Medulla oblongata (tissue), 1 donor: ENCODE results near the gene PCDHA5.
"Not testable (repeated sequence)": the region's sequence is repeated elsewhere in the genome, so short reads cannot be mapped to it uniquely, and the experiment has no call there.

Experiments
- DNase-seq: peaks from one replicate; pipeline ENCODE4 v3.0.0-alpha.2; 2015; ENCODE audit errors: extremely low spot score

The PCDHA5 gene

DNA sequence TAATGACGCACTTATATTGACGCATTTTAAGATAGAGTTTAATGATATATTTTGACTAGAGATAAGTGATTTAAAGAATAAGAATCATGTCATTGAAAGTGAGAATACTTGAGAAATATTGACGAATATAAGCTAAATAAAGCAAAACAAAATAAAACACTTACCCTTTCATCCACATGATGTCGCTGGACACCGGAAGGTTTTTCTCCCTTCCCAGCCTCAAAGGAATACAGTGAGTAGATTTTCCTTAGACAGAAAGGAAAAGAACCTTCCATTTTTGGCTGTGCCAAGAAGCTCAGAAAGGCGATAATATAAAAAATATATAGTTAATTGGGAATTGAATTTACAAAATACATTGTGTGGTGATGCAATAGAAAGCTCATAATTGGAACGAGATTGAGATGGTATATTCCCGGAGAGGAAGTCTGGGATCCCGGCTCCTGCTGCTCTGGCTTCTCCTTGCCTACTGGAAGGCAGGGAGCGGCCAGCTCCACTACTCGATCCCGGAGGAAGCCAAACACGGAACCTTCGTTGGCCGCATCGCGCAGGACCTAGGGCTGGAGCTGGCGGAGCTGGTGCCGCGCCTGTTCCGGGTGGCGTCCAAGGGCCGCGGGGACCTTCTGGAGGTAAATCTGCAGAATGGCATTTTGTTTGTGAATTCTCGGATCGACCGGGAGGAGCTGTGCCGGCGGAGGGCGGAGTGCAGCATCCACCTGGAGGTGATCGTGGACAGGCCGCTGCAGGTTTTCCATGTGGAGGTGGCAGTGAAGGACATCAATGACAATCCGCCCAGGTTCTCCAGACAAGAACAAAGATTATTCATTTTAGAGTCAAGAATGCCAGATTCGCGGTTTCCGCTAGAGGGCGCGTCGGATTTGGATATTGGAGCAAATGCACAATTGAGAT is at the start of gene PCDHA5:
PCDHA5 (plus strand) TSS at position 239 of the 906 bp plus-strand sequence.
- DNase-seq, result peak; percentile 53

DNA sequence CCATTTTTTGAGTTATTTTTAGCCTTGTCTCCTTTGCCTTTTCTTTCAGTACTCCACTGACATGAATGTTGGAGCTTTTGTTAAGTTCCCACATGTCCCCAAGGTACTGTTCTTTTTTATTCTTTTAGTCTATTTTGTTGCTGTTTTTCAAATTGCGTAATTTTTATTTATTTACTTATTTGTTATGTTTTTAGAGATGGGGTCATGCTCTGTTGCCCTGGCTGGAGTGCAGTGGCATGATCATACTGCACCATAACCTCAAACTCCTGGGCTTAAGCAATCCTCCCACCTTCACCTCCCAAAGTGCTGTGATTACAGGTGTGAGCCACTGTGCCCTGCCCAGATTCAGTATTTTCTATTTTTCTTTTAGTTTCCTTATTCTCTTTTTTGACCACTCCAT is 40.9 kb upstream of the PCDHA5 start:
- DNase-seq, result no peak

DNA sequence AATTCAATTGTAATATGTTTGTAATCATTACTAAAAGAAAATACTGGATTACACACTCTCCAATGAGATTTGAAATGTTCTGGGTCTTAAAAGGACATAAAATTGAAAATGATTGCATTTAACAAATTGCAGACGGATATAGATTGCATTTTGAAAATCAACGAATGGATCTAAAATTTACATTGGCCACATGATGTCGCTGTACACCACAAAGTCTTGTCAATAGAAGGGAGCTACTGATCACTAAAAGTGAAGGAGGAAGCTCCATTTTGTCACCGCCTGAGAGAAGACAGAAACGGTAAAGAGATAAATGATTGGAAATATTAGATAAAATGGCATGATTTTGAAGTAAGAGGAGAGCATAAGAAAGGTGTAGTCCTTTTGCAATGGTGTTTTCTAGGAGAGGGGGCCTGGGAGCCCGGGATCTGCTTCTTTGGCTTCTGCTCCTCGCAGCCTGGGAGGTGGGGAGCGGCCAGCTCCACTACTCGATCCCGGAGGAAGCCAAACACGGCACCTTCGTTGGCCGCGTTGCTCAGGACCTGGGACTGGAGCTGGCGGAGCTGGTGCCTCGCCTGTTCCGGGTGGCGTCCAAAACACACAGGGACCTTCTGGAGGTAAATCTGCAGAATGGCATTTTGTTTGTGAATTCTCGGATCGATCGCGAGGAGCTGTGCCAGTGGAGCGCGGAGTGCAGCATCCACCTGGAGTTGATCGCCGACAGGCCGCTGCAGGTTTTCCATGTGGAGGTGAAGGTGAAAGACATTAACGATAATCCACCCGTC is 35.3 kb upstream of the PCDHA5 start, which contains the start of gene PCDHA1:
PCDHA1 (plus strand) TSS at position 236 of the 782 bp plus-strand sequence.
- peak; percentile 58 for DNase-seq

DNA sequence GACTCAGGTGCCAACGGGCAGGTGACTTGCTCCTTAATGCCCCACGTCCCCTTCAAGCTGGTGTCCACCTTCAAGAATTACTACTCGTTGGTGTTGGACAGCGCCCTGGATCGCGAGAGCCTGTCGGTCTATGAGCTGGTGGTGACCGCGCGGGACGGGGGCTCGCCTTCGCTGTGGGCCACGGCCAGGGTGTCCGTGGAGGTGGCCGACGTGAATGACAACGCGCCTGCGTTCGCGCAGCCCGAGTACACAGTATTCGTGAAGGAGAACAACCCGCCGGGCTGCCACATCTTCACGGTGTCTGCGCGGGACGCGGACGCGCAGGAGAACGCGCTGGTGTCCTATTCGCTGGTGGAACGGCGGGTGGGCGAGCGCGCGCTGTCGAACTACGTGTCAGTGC is 34.0 kb upstream of the PCDHA5 start:
- not testable (repeated sequence) for DNase-seq

DNA sequence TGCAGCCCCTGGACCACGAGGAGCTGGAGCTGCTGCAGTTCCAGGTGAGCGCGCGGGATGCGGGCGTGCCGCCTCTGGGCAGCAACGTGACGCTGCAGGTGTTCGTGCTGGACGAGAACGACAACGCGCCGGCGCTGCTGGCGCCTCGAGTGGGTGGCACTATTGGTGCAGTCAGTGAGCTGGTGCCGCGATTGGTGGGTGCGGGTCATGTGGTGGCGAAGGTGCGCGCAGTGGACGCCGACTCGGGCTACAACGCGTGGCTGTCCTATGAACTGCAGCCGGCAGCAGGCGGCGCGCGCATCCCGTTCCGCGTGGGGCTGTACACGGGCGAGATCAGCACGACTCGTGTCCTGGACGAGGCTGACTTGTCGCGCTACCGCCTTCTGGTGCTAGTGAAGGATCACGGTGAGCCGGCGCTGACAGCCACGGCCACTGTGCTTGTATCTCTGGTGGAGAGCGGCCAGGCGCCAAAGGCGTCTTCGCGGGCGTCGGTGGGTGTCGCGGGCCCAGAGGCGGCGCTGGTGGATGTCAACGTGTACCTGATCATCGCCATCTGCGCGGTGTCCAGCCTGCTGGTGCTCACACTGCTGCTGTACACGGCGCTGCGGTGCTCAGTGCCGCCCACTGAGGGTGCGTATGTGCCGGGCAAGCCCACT is 33.4 kb upstream of the PCDHA5 start:
- not testable (repeated sequence) for DNase-seq

DNA sequence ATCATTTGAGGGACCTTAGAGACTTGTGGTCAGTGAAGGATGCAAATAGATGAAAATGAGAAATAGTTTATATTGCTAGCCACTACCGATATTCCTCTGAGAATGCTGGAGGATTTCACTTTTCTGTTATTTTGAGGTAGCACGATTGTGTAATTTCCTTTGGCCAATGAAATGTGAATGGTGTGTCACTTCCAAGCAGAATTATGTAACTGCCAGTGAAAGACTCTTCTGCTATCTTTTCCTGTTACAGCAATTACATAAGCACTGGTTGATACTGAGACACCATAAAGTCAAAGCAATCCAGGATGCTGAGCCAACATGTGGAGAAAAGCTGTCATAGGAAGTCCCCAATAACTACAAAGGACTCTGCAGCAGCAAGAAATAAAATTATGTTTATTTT is 30.3 kb upstream of the PCDHA5 start:
- no peak for DNase-seq

DNA sequence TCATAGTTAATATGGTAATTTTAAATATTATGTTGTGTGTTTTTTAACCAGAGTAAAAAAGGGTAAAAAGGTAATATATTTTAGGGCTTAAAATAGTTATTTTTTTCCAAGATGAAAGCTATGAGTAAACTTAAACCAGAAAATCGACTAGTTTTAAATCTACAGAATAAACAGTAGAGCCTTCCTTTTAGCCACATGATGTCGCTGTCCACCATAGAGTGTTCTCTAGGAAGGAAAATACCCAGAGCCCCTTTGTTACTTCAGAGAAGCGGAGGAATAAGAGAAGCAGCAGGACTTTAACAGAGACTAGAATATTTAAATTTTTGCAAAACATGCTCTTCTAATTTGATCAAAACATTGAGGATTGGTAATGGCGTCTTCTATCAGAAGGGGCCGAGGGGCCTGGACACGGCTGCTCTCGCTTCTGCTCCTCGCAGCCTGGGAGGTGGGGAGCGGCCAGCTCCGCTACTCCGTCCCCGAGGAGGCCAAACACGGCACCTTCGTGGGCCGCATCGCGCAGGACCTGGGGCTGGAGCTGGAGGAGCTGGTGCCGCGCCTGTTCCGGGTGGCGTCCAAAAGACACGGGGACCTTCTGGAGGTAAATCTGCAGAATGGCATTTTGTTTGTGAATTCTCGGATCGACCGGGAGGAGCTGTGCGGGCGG is 26.7 kb upstream of the PCDHA5 start, which contains the start of gene PCDHA2:
PCDHA2 (plus strand) TSS at position 258 of the 664 bp plus-strand sequence.
- peak; percentile 67 for DNase-seq

DNA sequence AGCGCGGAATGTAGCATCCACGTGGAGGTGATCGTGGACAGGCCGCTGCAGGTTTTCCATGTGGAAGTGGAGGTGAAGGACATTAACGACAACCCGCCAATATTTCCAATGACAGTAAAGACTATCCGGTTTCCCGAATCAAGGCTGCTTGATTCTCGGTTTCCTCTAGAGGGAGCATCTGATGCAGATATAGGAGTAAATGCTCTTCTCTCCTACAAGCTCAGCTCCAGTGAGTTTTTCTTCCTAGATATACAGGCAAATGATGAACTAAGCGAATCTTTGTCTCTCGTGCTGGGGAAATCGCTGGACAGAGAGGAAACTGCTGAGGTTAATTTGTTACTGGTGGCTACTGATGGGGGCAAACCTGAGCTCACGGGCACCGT is 26.2 kb upstream of the PCDHA5 start:
- DNase-seq, result peak; percentile 55

DNA sequence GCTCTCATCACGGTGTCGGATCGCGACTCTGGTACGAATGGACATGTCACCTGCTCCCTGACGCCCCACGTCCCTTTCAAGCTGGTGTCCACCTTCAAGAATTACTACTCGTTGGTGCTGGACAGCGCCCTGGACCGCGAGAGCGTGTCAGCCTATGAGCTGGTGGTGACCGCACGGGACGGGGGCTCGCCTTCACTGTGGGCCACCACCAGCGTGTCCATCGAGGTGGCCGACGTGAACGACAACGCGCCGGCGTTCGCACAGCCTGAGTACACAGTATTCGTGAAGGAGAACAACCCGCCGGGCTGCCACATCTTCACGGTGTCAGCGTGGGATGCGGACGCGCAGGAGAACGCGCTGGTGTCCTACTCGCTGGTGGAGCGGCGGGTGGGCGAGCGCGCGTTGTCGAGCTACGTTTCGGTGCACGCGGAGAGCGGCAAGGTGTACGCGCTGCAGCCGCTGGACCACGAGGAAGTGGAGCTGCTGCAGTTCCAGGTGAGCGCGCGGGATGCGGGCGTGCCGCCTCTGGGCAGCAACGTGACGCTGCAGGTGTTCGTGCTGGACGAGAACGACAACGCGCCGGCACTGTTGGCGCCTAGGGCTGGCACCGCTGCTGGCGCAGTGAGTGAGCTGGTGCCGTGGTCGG is 25.2 kb upstream of the PCDHA5 start:
- not testable (repeated sequence) for DNase-seq

DNA sequence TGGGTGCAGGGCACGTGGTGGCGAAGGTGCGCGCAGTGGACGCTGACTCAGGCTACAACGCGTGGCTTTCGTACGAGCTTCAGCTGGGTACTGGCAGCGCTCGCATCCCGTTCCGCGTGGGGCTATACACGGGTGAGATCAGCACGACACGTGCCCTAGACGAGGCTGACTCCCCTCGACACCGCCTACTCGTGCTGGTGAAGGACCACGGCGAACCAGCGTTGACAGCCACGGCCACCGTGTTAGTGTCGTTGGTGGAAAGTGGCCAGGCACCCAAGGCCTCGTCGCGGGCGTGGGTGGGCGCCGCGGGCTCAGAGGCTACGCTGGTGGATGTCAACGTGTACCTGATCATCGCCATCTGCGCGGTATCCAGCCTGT is 24.7 kb upstream of the PCDHA5 start:
- DNase-seq, result no peak

DNA sequence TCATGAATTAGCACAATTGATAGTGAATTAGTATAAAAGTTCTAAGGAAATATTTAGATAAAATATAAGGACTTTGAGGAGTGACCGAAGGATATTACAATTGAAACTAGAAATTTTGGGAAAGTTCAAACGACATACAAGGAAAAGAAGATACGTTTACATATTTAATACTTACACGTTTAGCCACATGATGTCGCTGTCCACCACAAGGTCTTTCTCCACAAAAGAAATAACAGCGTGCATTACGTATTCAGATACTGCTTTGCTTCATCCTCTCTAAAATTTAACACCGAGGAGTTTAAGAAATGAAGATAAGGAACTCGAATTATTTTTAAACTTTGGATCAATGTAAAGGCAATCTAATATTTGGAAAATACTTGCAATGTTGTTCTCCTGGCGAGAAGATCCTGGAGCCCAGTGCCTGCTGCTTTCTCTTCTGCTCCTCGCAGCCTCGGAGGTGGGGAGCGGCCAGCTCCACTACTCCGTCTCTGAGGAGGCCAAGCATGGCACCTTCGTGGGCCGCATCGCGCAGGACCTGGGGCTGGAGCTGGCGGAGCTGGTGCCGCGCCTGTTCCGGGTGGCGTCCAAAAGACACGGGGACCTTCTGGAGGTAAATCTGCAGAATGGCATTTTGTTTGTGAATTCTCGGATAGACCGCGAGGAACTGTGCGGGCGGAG is 20.5 kb upstream of the PCDHA5 start, which contains the start of gene PCDHA3:
PCDHA3 (plus strand) TSS at position 242 of the 678 bp plus-strand sequence.
- DNase-seq, result peak; percentile 72

DNA sequence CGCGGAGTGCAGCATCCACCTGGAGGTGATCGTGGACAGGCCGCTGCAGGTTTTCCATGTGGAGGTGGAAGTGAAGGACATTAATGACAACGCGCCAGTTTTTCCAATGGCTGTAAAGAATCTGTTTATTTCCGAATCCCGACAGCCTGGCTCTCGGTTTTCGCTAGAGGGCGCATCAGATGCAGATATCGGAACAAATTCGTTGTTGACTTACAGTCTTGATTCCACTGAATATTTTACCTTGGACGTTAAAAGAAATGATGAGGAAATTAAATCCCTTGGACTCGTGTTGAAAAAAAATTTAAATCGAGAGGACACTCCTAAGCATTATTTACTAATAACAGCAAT is 19.9 kb upstream of the PCDHA5 start:
- peak; percentile 64 for DNase-seq

DNA sequence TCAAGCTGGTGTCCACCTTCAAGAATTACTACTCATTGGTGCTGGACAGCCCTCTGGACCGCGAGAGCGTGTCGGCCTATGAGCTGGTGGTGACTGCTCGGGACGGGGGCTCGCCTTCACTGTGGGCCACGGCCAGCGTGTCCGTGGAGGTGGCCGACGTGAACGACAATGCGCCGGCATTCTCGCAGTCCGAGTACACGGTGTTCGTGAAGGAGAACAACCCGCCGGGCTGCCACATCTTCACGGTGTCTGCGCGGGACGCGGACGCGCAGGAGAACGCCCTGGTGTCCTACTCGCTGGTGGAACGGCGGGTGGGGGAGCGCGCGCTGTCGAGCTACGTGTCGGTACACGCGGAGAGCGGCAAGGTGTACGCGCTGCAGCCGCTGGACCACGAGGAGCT is 19.0 kb upstream of the PCDHA5 start:
- not testable (repeated sequence) for DNase-seq

DNA sequence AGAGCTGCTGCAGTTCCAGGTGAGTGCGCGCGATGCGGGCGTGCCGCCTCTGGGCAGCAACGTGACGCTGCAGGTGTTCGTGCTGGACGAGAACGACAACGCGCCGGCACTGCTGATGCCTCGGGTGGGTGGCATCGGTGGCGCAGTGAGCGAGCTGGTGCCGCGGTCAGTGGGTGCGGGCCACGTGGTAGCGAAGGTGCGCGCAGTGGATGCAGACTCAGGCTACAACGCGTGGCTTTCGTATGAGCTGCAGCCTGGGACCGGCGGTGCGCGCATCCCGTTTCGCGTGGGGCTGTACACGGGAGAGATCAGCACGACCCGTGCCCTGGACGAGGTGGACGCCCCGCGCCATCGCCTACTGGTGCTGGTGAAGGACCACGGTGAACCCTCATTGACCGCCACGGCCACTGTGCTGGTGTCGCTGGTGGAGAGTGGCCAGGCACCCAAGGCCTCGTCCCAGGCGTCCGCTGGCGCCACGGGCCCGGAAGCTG is 18.6 kb upstream of the PCDHA5 start:
- no peak for DNase-seq

DNA sequence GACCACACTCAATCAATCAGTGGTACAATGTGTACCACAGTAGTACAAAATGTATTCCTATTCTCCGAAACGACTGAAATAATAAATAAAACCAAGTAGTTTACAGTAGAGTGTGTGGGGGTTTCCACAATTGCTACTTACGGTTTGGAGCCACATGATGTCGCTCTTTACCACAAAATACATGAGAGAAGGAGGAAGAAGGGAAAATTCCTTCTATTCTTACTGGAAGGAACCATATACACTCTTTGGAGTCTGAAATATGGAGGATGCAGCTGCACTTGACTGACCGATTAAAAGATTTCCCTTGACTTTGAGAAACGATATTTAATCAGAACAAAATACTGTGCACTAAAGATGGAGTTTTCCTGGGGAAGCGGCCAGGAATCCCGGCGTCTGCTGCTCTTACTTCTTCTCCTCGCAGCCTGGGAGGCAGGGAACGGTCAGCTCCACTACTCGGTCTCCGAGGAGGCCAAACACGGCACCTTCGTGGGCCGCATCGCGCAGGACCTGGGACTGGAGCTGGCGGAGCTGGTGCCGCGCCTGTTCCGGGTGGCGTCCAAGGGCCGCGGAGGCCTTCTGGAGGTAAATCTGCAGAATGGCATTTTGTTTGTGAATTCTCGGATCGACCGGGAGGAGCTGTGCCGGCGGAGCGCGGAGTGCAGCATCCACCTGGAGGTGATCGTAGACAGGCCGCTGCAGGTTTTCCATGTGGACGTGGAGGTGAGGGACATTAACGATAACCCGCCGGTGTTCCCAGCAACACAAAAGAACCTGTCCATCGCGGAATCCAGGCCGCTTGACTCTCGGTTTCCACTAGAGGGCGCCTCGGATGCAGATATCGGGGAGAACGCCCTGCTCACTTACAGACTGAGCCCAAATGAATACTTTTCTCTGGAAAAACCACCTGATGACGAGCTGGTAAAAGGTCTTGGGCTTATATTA is 14.3 kb upstream of the PCDHA5 start, which contains the start of gene PCDHA4:
PCDHA4 (plus strand) TSS at position 235 of the 942 bp plus-strand sequence.
- DNase-seq, result peak; percentile 74

DNA sequence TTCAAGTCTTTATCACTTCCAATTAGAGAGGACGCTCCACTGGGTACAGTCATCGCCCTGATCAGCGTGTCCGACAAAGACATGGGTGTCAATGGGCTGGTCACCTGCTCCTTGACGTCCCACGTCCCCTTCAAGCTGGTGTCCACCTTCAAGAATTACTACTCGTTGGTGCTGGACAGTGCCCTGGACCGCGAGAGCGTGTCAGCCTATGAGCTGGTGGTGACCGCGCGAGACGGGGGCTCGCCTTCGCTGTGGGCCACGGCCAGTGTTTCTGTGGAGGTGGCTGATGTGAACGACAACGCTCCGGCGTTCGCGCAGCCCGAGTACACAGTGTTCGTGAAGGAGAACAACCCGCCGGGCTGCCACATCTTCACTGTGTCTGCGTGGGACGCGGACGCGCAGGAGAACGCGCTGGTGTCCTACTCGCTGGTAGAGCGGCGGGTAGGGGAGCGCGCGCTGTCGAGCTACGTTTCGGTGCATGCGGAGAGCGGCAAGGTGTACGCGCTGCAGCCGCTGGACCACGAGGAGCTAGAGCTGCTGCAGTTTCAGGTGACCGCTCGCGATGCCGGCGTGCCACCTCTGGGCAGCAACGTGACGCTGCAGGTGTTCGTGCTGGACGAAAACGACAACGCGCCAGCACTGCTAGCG is 13.0 kb upstream of the PCDHA5 start:
- not testable (repeated sequence) for DNase-seq

DNA sequence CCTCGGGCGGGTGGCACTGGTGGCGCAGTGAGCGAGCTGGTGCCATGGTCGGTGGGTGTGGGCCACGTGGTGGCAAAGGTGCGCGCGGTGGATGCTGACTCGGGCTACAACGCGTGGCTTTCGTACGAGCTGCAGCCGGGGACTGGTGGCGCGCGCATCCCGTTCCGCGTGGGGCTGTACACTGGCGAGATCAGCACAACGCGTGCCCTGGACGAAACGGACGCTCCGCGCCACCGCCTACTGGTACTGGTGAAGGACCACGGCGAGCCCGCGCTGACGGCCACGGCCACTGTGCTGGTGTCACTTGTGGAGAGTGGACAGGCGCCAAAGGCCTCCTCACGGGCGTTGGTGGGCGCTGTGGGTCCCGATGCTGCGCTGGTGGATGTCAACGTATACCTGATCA is 12.5 kb upstream of the PCDHA5 start:
- DNase-seq, result no peak

DNA sequence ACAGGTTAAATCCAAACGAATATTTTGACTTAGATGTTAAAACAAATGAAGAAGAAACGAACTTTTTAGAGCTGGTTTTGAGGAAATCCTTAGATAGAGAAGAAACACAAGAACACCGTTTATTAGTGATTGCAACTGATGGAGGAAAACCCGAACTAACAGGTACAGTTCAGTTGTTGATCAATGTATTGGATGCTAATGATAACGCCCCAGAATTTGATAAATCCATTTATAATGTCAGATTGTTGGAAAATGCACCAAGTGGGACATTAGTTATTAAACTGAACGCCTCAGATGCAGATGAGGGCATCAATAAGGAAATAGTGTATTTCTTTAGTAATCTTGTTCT is 842 bp downstream of the PCDHA5 start:
- no peak for DNase-seq

DNA sequence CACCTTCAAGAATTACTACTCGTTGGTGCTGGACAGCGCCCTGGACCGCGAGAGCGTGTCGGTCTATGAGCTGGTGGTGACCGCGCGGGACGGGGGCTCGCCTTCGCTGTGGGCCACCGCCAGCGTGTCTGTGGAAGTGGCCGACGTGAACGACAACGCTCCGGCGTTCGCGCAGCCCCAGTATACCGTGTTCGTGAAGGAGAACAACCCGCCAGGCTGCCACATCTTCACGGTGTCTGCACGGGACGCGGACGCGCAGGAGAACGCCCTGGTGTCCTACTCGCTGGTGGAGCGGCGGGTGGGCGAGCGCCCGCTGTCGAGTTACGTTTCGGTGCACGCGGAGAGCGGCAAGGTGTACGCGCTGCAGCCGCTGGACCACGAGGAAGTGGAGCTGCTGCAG is 1.6 kb downstream of the PCDHA5 start:
- not testable (repeated sequence) for DNase-seq
